OCI-LY7 (cell line): ENCODE measurements around the gene FYN. TPM values are rescaled to one million over a fixed set of nuclear protein-coding genes. Genes with fewer than 3 reads are reported as not detected.

ENCODE experiments used
- BruUV-seq: library from RNA; stranded (reverse); fragments of 400-500 nt; replicated peaks from 2 replicates; lab custom pipeline; 2021; lab: Mats Ljungman, UMichigan
- CTCF ChIA-PET: fragments of 300-600 bp; sonication (Branson Sonifier 250); formaldehyde crosslinking; loops from one replicate; lab custom pipeline; 2022; ENCODE audit warnings: antibody characterized with exemption; ENCODE audit not compliant: unreplicated experiment; lab: Charles Lee
- POLR2A ChIA-PET: fragments of 300-600 bp; sonication (Branson Sonifier 250); formaldehyde crosslinking; loops from one replicate; lab custom pipeline; 2022; ENCODE audit warnings: antibody characterized with exemption; lab: Charles Lee
- DNase-seq: peaks from one replicate; pipeline ENCODE4 v3.0.0-alpha.2; 2015; ENCODE audit warnings: low spot score
- H2AFZ ChIP-seq: fragments of 200-600 bp; sonication (generic), shearing (Covaris generic); 2 replicates; pipeline ENCODE4 v1.6.1; 2014; ENCODE audit warnings: mild to moderate bottlenecking, antibody characterized with exemption, low read length, moderate library complexity
- H3K27ac ChIP-seq: fragments of 200-600 bp; sonication (generic); 2 replicates; pipeline ENCODE4 v1.5.1; 2014; ENCODE audit warnings: mixed run types, low read depth, mild to moderate bottlenecking, moderate library complexity, low read length, inconsistent platforms; ENCODE audit not compliant: poor library complexity, severe bottlenecking
- H3K36me3 ChIP-seq: fragments of 200-600 bp; sonication (generic); 2 replicates; pipeline ENCODE4 v1.6.1; 2014; ENCODE audit warnings: mild to moderate bottlenecking, antibody characterized with exemption, low read length, moderate library complexity, mixed read lengths; ENCODE audit not compliant: insufficient read depth
- H3K4me1 ChIP-seq: fragments of 200-600 bp; sonication (generic); 2 replicates; pipeline ENCODE4 v1.5.1; 2014; ENCODE audit warnings: mild to moderate bottlenecking, low read length; ENCODE audit not compliant: insufficient read depth, poor library complexity, severe bottlenecking
- H3K4me2 ChIP-seq: fragments of 200-600 bp; sonication (generic); 2 replicates; pipeline ENCODE4 v1.6.1; 2014; ENCODE audit warnings: mild to moderate bottlenecking, low read length
- H3K4me3 ChIP-seq: fragments of 200-600 bp; sonication (generic); 2 replicates; pipeline ENCODE4 v1.5.1; 2014; ENCODE audit warnings: mild to moderate bottlenecking, low read depth, low read length; ENCODE audit not compliant: poor library complexity, severe bottlenecking
- H3K79me2 ChIP-seq: fragments of 200-600 bp; sonication (generic); 2 replicates; pipeline ENCODE4 v1.6.1; 2016; ENCODE audit warnings: low read depth, mild to moderate bottlenecking, low read length, moderate library complexity, mixed read lengths; ENCODE audit not compliant: insufficient read depth
- H3K9me2 ChIP-seq: fragments of 200-600 bp; sonication (generic); 2 replicates; pipeline ENCODE4 v1.6.1; 2016; ENCODE audit warnings: mild to moderate bottlenecking, low read length, mixed read lengths; ENCODE audit not compliant: insufficient read depth
- H3K9me3 ChIP-seq: fragments of 200-600 bp; sonication (generic); 2 replicates; pipeline ENCODE4 v1.6.1; 2014; ENCODE audit warnings: mild to moderate bottlenecking, mixed run types, low read length, mixed read lengths
- H4K20me1 ChIP-seq: fragments of 200-600 bp; sonication (generic); 2 replicates; pipeline ENCODE4 v1.6.1; 2014; ENCODE audit warnings: mild to moderate bottlenecking, antibody characterized with exemption, low read length, moderate library complexity, mixed read lengths; ENCODE audit not compliant: insufficient read depth
- EZH2phosphoT487 ChIP-seq: fragments of 200-600 bp; sonication (generic); IDR thresholded peaks from 2 replicates; pipeline ENCODE4 v1.6.1; 2018; ENCODE audit warnings: low read depth, borderline replicate concordance, mild to moderate bottlenecking, mixed run types, antibody characterized with exemption, low read length, moderate library complexity, mixed read lengths
- intact Hi-C: fragments of 100-400 bp; cut with micrococcal nuclease; formaldehyde crosslinking; loops from one replicate; pipeline ENCODE4 v1.10.0; 2022; ENCODE audit not compliant: unreplicated experiment
- total RNA-seq, 2 experiments: library from RNA; depleted of rRNA in 1 of 2; stranded (reverse); fragments of >200 nt in 1 of 2; shearing (Covaris generic) in 1 of 2; gene quantifications; 2 replicates each; pipeline ENCODE4 v1.2.3, GENCODE V29; 2014 to 2022
- TF ChIP-seq, protein P1 (sequence below): fragments of 200-600 bp; sonication (generic); conservative IDR thresholded peaks from 2 replicates; pipeline ENCODE4 v1.5.1; 2014; ENCODE audit warnings: mild to moderate bottlenecking, antibody characterized with exemption, low read length, moderate library complexity, mixed read lengths

Gene FYN
- total RNA-seq, 2 experiments from 2014 or later: 57.3 to 92.9 TPM

DNA sequence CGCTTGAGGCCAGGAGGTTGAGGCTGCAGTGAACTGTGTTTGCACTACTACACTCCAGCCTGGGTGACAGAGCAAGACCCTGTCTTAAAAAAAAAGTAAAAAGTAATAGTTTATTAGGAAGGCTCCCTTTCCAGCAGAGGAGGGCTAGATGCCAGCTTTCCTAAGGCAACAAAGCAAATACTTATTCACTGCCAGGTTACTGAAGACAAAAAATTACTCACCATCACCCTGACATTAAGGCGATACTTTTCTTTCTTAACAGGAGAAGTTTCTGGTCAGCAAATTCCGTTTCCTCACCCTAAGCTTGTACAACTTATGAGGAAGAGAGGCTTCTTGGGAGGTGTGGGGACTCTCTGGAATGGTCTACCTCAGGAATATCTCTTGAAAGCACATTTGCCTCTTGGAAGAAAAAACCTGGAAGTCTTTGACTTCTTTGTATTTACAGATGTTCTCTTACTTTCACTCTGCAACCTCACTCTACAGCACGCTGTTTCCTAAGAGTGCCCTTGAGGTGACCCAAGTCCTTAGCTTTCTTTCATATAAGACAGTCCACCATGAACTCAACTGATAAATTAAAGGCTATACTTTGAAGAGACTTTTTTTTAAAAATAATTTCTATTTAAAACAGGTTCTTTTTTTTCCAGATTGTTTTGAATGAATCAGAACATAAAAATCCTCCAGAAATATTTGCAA lies 214.6 kb downstream of the FYN start:
- no TSS peak for BruUV-seq
- no peak overlapping the region for H3K4me3 ChIP-seq
- TF ChIP-seq, protein P1, sequence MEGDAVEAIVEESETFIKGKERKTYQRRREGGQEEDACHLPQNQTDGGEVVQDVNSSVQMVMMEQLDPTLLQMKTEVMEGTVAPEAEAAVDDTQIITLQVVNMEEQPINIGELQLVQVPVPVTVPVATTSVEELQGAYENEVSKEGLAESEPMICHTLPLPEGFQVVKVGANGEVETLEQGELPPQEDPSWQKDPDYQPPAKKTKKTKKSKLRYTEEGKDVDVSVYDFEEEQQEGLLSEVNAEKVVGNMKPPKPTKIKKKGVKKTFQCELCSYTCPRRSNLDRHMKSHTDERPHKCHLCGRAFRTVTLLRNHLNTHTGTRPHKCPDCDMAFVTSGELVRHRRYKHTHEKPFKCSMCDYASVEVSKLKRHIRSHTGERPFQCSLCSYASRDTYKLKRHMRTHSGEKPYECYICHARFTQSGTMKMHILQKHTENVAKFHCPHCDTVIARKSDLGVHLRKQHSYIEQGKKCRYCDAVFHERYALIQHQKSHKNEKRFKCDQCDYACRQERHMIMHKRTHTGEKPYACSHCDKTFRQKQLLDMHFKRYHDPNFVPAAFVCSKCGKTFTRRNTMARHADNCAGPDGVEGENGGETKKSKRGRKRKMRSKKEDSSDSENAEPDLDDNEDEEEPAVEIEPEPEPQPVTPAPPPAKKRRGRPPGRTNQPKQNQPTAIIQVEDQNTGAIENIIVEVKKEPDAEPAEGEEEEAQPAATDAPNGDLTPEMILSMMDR: no peak
- TF ChIP-seq EZH2phosphoT487: no peak
- H3K9me3 ChIP-seq: no peaks in the 10 kb centered on the region
- H3K9me2 ChIP-seq: no peaks in the 10 kb centered on the region
- DNase-seq: no peak
- no peaks in the 10 kb centered on the region for H3K79me2 ChIP-seq
- H2AFZ ChIP-seq: no peak overlapping the region
- no peak overlapping the region for H3K4me2 ChIP-seq
- no peaks in the 10 kb centered on the region for H3K4me1 ChIP-seq
- no peak overlapping the region for H3K27ac ChIP-seq
- CTCF ChIA-PET: no interaction called here
- H4K20me1 ChIP-seq: no peaks in the 10 kb centered on the region
- H3K36me3 ChIP-seq: no peaks in the 10 kb centered on the region
- intact Hi-C loops: no loop called here
- POLR2A ChIA-PET: interaction anchor here (0.6 kb wide), 1 partner anchor 15 kb away, joined by 3 read pairs; no protein-coding TSS in a partner anchor

- intact Hi-C loops: no loop called here
- DNase-seq: no peak
Measured at GRCh38 chr6:111657146-111657545, 216.1 kb downstream of the FYN start.

DNA sequence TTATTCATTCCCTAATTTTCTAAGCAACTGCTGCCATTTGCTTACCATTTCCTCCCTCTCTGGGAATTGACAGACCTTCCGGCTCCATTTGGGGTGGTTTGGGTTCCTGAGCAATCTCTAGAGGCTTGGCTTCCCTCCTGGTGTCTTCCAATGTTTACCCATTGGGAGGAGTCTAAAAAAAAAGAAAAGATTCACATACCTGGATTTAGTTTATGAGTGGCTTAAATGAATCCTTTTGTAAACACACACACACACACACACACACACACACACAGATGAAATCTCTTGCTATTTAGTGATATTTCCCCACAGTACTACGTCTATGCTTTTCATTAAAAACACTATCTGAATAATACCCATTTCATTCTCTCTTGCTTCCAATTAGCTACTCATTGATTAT lies 219.3 kb downstream of the FYN start:
- POLR2A ChIA-PET: no interaction called here
- intact Hi-C loops: no loop called here
- H3K4me2 ChIP-seq: no peak overlapping the region

More at GRCh38 chr6:111657146-111657545, 216.1 kb downstream of the FYN start:
- POLR2A ChIA-PET: no interaction called here
- H3K9me3 ChIP-seq: no peaks in the 10 kb centered on the region
- no TSS peak for BruUV-seq
- no peak overlapping the region for H3K4me2 ChIP-seq
- H3K4me1 ChIP-seq: peaks cover 2% of the 10 kb centered on the region
- H3K4me3 ChIP-seq: no peak overlapping the region
- CTCF ChIA-PET: no interaction called here
- no peaks in the 10 kb centered on the region for H3K9me2 ChIP-seq
- H3K79me2 ChIP-seq: no peaks in the 10 kb centered on the region
- no peak overlapping the region for H2AFZ ChIP-seq
- no peaks in the 10 kb centered on the region for H3K36me3 ChIP-seq
- no peak for TF ChIP-seq EZH2phosphoT487
- TF ChIP-seq, protein P1: no peak
- H4K20me1 ChIP-seq: no peaks in the 10 kb centered on the region
- no peak overlapping the region for H3K27ac ChIP-seq

More for the DNA sequence above, 219.3 kb downstream of the FYN start:
- no peak for DNase-seq
- no peak for TF ChIP-seq EZH2phosphoT487
- TF ChIP-seq, protein P1: no peak
- Histone ChIP-seq H2AFZ (no peak overlapping the region), H3K4me1 (peaks cover 5% of the 10 kb centered on the region), H3K9me2 (no peaks in the 10 kb centered on the region), H3K36me3 (no peaks in the 10 kb centered on the region), H3K4me3 (no peak overlapping the region), H3K27ac (no peak overlapping the region), H4K20me1 (no peaks in the 10 kb centered on the region), H3K79me2 (no peaks in the 10 kb centered on the region), H3K9me3 (no peaks in the 10 kb centered on the region)
- no TSS peak for BruUV-seq
- CTCF ChIA-PET: no interaction called here
